GM15510 (cell line): Measurements from ENCODE around the gene GSDMA.

Experiments used
- POLR2A ChIP-seq: IDR thresholded peaks from 3 replicates; pipeline ENCODE4 v1.6.1; 2011; ENCODE audit warnings: borderline replicate concordance; ENCODE audit not compliant: insufficient read length; ENCODE audit errors: extremely low read depth

Gene GSDMA

GRCh38 chr17:39968761-39969160 is 6.0 kb downstream of the GSDMA start:
- no peak for TF ChIP-seq POLR2A

GRCh38 chr17:39969375-39969774 is 6.6 kb downstream of the GSDMA start:
- TF ChIP-seq POLR2A: no peak

- no peak for TF ChIP-seq POLR2A
Measured at GRCh38 chr17:39970157-39970692, 7.4 kb downstream of the GSDMA start.

- TF ChIP-seq POLR2A: no peak
Measured at GRCh38 chr17:39971076-39971603, 8.3 kb downstream of the GSDMA start.

GRCh38 chr17:39972271-39972670 is 9.5 kb downstream of the GSDMA start:
- no peak for TF ChIP-seq POLR2A

GRCh38 chr17:39973496-39973895 is 10.7 kb downstream of the GSDMA start:
- TF ChIP-seq POLR2A: no peak

GRCh38 chr17:39974433-39974832 is 11.6 kb downstream of the GSDMA start:
- TF ChIP-seq POLR2A: no peak

GRCh38 chr17:39975801-39976200 is 13.0 kb downstream of the GSDMA start:
- TF ChIP-seq POLR2A: no peak

- no peak for TF ChIP-seq POLR2A
Measured at GRCh38 chr17:39979016-39979670, 16.3 kb downstream of the GSDMA start.

GRCh38 chr17:39979893-39980350 is 17.1 kb downstream of the GSDMA start:
- no peak for TF ChIP-seq POLR2A

GRCh38 chr17:39980351-39981206 is 17.8 kb downstream of the GSDMA start, which contains the start of gene PSMD3:
PSMD3 (plus strand) TSS chr17:39980807; CDS start chr17:39980971, 164 bp downstream.
- peak; percentile 77 for TF ChIP-seq POLR2A

GRCh38 chr17:39981207-39981741 is 18.5 kb downstream of the GSDMA start:
- no peak for TF ChIP-seq POLR2A

- no peak for TF ChIP-seq POLR2A
Measured at GRCh38 chr17:39981766-39982375, 19.1 kb downstream of the GSDMA start.

- TF ChIP-seq POLR2A: no peak
Measured at GRCh38 chr17:39988206-39988810, 25.5 kb downstream of the GSDMA start.

- no peak for TF ChIP-seq POLR2A
Measured at GRCh38 chr17:39994448-39994847, 31.6 kb downstream of the GSDMA start.

GRCh38 chr17:39995438-39995837 is 32.6 kb downstream of the GSDMA start:
- TF ChIP-seq POLR2A: no peak
